H9 (cell line): ENCODE data around the gene MEPCE. TPM values are rescaled to one million over a fixed set of nuclear protein-coding genes. Genes with fewer than 3 reads are reported as not detected.

Source experiments
- DNase-seq: peaks from one replicate; pipeline ENCODE4 v3.0.0-alpha.2; 2017
- H2AFZ ChIP-seq: one replicate; pipeline ENCODE4 v1.6.1; 2013; ENCODE audit warnings: mild to moderate bottlenecking, low read length, control low read depth, moderate library complexity
- H2AK5ac ChIP-seq: 2 replicates; pipeline ENCODE4 v1.6.1; 2013; ENCODE audit warnings: low read length, control low read depth, mixed read lengths; ENCODE audit not compliant: insufficient read length
- H2BK120ac ChIP-seq: one replicate; pipeline ENCODE4 v1.6.1; 2013; ENCODE audit warnings: low read depth, mild to moderate bottlenecking, low read length, control low read depth, inconsistent platforms; ENCODE audit not compliant: poor library complexity, severe bottlenecking
- H2BK12ac ChIP-seq: 2 replicates; pipeline ENCODE4 v1.6.1; 2013; ENCODE audit warnings: low read length, control low read depth, mixed read lengths, low read depth; ENCODE audit not compliant: insufficient read length
- H2BK15ac ChIP-seq: 2 replicates; pipeline ENCODE4 v1.6.1; 2013; ENCODE audit warnings: low read depth, low read length, control low read depth
- H2BK20ac ChIP-seq: one replicate; pipeline ENCODE4 v1.6.1; 2013; ENCODE audit warnings: low read depth, mild to moderate bottlenecking, low read length, control low read depth, inconsistent platforms; ENCODE audit not compliant: poor library complexity, severe bottlenecking
- H2BK5ac ChIP-seq: 2 replicates; pipeline ENCODE4 v1.6.1; 2013; ENCODE audit warnings: low read length, control low read depth, mixed read lengths; ENCODE audit not compliant: insufficient read length
- H3K14ac ChIP-seq: 2 replicates; pipeline ENCODE4 v1.6.1; 2013; ENCODE audit warnings: low read length, control low read depth; ENCODE audit not compliant: insufficient read depth
- H3K18ac ChIP-seq: 2 replicates; pipeline ENCODE4 v1.6.1; 2013; ENCODE audit warnings: low read depth, mild to moderate bottlenecking, mixed read lengths, low read length, control low read depth; ENCODE audit not compliant: insufficient read length
- H3K23ac ChIP-seq: 2 replicates; pipeline ENCODE4 v1.6.1; 2013; ENCODE audit warnings: low read length, control low read depth, mixed read lengths, low read depth; ENCODE audit not compliant: insufficient read length
- H3K23me2 ChIP-seq: 2 replicates; pipeline ENCODE4 v1.6.1; 2013; ENCODE audit warnings: low read depth, mild to moderate bottlenecking, mixed read lengths, low read length, control low read depth; ENCODE audit not compliant: insufficient read length, poor library complexity, severe bottlenecking
- H3K27ac ChIP-seq: 2 replicates; pipeline ENCODE4 v1.5.1; 2013; ENCODE audit warnings: low read length, control low read depth, mixed read lengths, low read depth; ENCODE audit not compliant: insufficient read length
- H3K27me3 ChIP-seq: 2 replicates; pipeline ENCODE4 v1.6.1; 2013; ENCODE audit warnings: low read length, control low read depth, inconsistent platforms; ENCODE audit not compliant: insufficient read depth
- H3K4ac ChIP-seq: 2 replicates; pipeline ENCODE4 v1.6.1; 2013; ENCODE audit warnings: low read depth, mild to moderate bottlenecking, control low read depth, inconsistent platforms, low read length, moderate library complexity
- H3K4me1 ChIP-seq: 2 replicates; pipeline ENCODE4 v1.6.1; 2013; ENCODE audit warnings: low read length, control low read depth, inconsistent platforms; ENCODE audit not compliant: insufficient read depth
- H3K4me2 ChIP-seq: 2 replicates; pipeline ENCODE4 v1.6.1; 2013; ENCODE audit warnings: low read length, control low read depth, mixed read lengths; ENCODE audit not compliant: insufficient read length, insufficient read depth
- H3K56ac ChIP-seq: 2 replicates; pipeline ENCODE4 v1.6.1; 2013; ENCODE audit warnings: low read depth, mild to moderate bottlenecking, mixed read lengths, low read length, control low read depth; ENCODE audit not compliant: insufficient read length
- H3K79me1 ChIP-seq: 2 replicates; pipeline ENCODE4 v1.6.1; 2013; ENCODE audit warnings: low read depth, mild to moderate bottlenecking, moderate library complexity, low read length, control low read depth, inconsistent platforms; ENCODE audit not compliant: insufficient read depth, poor library complexity, severe bottlenecking
- H3K79me2 ChIP-seq: 2 replicates; pipeline ENCODE4 v1.6.1; 2013; ENCODE audit warnings: low read length, control low read depth, inconsistent platforms; ENCODE audit not compliant: insufficient read depth
- H3K9ac ChIP-seq: 2 replicates; pipeline ENCODE4 v1.6.1; 2013; ENCODE audit warnings: low read length, control low read depth, mixed read lengths; ENCODE audit not compliant: insufficient read length; ENCODE audit errors: extremely low read depth
- H3K9me3 ChIP-seq: one replicate; pipeline ENCODE4 v1.6.1; 2013; ENCODE audit warnings: low read depth, low read length, inconsistent platforms; ENCODE audit not compliant: control insufficient read depth
- H3T11ph ChIP-seq: one replicate; pipeline ENCODE4 v1.6.1; 2013; ENCODE audit warnings: mild to moderate bottlenecking, low read length, control low read depth, inconsistent platforms
- H4K20me1 ChIP-seq: one replicate; pipeline ENCODE4 v1.6.1; 2013; ENCODE audit not compliant: control insufficient read depth, insufficient read length, insufficient read depth
- H4K5ac ChIP-seq: 2 replicates; pipeline ENCODE4 v1.6.1; 2013; ENCODE audit warnings: low read depth, mild to moderate bottlenecking, mixed read lengths, low read length, control low read depth; ENCODE audit not compliant: insufficient read length
- H4K8ac ChIP-seq: replicated peaks from 2 replicates; pipeline ENCODE4 v1.6.1; 2013; ENCODE audit warnings: low read length, control low read depth, mixed read lengths, low read depth; ENCODE audit not compliant: insufficient read length
- H4K91ac ChIP-seq: 2 replicates; pipeline ENCODE4 v1.6.1; 2013; ENCODE audit warnings: low read depth, mild to moderate bottlenecking, moderate library complexity, mixed read lengths, low read length, control low read depth; ENCODE audit not compliant: insufficient read length
- H3K27ac Mint-ChIP-seq, 3 experiments: 2 replicates in 2 of 3; 3 replicates in 1 of 3; pipeline ENCODE4 v1.8.0; 2020 to 2021; ENCODE audit warnings: mixed read lengths in 3 of 3, mild to moderate bottlenecking in 1 of 3, moderate library complexity in 1 of 3
- H3K27me3 Mint-ChIP-seq: 2 replicates; pipeline ENCODE4 v1.8.0; 2021; ENCODE audit warnings: low read depth, mild to moderate bottlenecking, moderate library complexity, mixed read lengths
- H3K36me3 Mint-ChIP-seq, 3 experiments: 2 replicates in 2 of 3; 3 replicates in 1 of 3; pipeline ENCODE4 v1.8.0; 2020 to 2021; ENCODE audit warnings: low read depth in 3 of 3, mixed read lengths in 3 of 3; ENCODE audit not compliant: insufficient read depth in 1 of 3
- H3K4me1 Mint-ChIP-seq, 2 experiments: 2 replicates each; pipeline ENCODE4 v1.8.0; 2020; ENCODE audit warnings: mixed read lengths in 2 of 2
- H3K4me3 Mint-ChIP-seq, 2 experiments: 2 replicates in 1 of 2; 3 replicates in 1 of 2; pipeline ENCODE4 v1.8.0; 2020 to 2021; ENCODE audit warnings: mild to moderate bottlenecking in 2 of 2, mixed read lengths in 2 of 2, moderate library complexity in 1 of 2
- H3K9me3 Mint-ChIP-seq, 2 experiments: 2 replicates in 1 of 2; 3 replicates in 1 of 2; pipeline ENCODE4 v1.8.0; 2020; ENCODE audit warnings: mild to moderate bottlenecking in 2 of 2, mixed read lengths in 2 of 2, moderate library complexity in 1 of 2
- CTCF ChIP-seq: fragments of 200-600 bp; sonication (generic); conservative IDR thresholded peaks from 3 replicates; pipeline ENCODE4 v1.8.0; 2021; ENCODE audit warnings: antibody characterized with exemption, mild to moderate bottlenecking
- WGBS: extraction: QIAGEN DNeasy Blood & Tissue Kit; methylation state at CpG from one replicate; pipeline ENCODE4 v1.1.7; 2013; ENCODE audit warnings: missing lambda C conversion rate, low lambda C conversion rate, mixed read lengths; ENCODE audit not compliant: insufficient read length; ENCODE audit errors: extremely low coverage; 5-methylcytosine and 5-hydroxymethylcytosine counted together
- total RNA-seq: library from RNA; stranded (reverse); gene quantifications from 2 replicates; pipeline ENCODE4 v1.2.1, GENCODE V29; 2021

The MEPCE gene
- total RNA-seq, 1 experiment from 2014 or later = 68.0 TPM

GRCh38 chr7:100413889-100414288, 15.7 kb upstream of the MEPCE start:
- H2AK5ac ChIP-seq = no peak overlapping the region
- H3K4me2 ChIP-seq = no peak overlapping the region
- no peak overlapping the region for H3K27ac Mint-ChIP-seq

More at GRCh38 chr7:100413889-100414288, 15.7 kb upstream of the MEPCE start:
- Histone ChIP-seq H2BK15ac (no peak overlapping the region), H2BK20ac (no peak overlapping the region), H2BK120ac (no peak overlapping the region), H3K18ac (no peak overlapping the region), H2BK5ac (no peak overlapping the region), H3K79me1 (no peaks in the 10 kb centered on the region), H3K9ac (no peak overlapping the region), H2BK12ac (no peak overlapping the region), H3T11ph (no peak overlapping the region), H3K56ac (no peak overlapping the region), H4K20me1 (no peaks in the 10 kb centered on the region), H3K23me2 (no peaks in the 10 kb centered on the region), H4K8ac (no peak overlapping the region), H2AFZ (no peak overlapping the region), H3K4me1 (no peaks in the 10 kb centered on the region), H3K27ac (no peak overlapping the region), H3K79me2 (no peaks in the 10 kb centered on the region), H3K14ac (no peak overlapping the region), H3K27me3 (no peaks in the 10 kb centered on the region), H3K9me3 (no peaks in the 10 kb centered on the region), H3K23ac (no peak overlapping the region), H4K91ac (no peak overlapping the region), H4K5ac (no peak overlapping the region), H3K4ac (no peak overlapping the region)
- H3K9me3 Mint-ChIP-seq = no peaks in the 10 kb centered on the region
- DNase-seq = no peak
- no peaks in the 10 kb centered on the region for H3K4me1 Mint-ChIP-seq
- peaks cover 3% of the 10 kb centered on the region; the same call in 1 of the 2 replicates for H3K27me3 Mint-ChIP-seq
- H3K4me3 Mint-ChIP-seq = no peak overlapping the region
- no CpG with 5 or more reads among the region's 1 CpG for WGBS
- no peak for TF ChIP-seq CTCF
- H3K36me3 Mint-ChIP-seq = no peaks in the 10 kb centered on the region
